Breast epithelium (tissue), 3 donors: ENCODE results near the gene FAM98C.

ENCODE experiments used
- POLR2A ChIP-seq: fragments of 450-650 bp; IDR thresholded peaks from one replicate; pipeline ENCODE4 v1.6.1; 2016; ENCODE audit warnings: antibody characterized with exemption, mild to moderate bottlenecking, moderate library complexity
- POLR2AphosphoS5 ChIP-seq, 3 donors: sonication (generic); formaldehyde crosslinking; IDR thresholded peaks; one replicate each; pipeline ENCODE4 v1.6.1; 2017; ENCODE audit warnings: antibody characterized with exemption in 3 of 3
- TF ChIP-seq, protein P1 (sequence below), 3 donors: fragments of 450-650 bp; IDR thresholded peaks; one replicate each; pipeline ENCODE4 v1.5.1; 2016 to 2017; ENCODE audit warnings: antibody characterized with exemption in 3 of 3, mild to moderate bottlenecking in 3 of 3, moderate library complexity in 3 of 3

DNA sequence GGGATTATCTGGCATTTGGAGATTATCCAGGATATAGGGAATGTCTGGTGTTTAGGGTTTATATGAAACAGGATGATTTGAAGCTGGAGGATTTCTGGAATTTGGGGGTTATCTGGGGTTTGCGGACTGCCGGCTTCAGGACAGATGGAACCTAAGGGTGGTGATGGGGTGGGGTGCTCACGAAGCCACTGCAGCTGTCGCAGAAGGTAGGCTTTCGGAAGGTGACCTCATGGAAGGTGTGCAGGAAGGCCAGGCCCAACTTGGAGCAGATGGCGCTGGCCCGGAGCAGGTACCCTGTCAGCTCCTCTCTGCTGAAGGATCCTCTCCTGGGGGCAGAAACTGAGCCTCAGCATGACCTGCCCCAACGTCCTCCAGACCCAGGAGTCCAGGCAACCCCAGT lies 9.6 kb downstream of the FAM98C start:
- TF ChIP-seq, protein P1, sequence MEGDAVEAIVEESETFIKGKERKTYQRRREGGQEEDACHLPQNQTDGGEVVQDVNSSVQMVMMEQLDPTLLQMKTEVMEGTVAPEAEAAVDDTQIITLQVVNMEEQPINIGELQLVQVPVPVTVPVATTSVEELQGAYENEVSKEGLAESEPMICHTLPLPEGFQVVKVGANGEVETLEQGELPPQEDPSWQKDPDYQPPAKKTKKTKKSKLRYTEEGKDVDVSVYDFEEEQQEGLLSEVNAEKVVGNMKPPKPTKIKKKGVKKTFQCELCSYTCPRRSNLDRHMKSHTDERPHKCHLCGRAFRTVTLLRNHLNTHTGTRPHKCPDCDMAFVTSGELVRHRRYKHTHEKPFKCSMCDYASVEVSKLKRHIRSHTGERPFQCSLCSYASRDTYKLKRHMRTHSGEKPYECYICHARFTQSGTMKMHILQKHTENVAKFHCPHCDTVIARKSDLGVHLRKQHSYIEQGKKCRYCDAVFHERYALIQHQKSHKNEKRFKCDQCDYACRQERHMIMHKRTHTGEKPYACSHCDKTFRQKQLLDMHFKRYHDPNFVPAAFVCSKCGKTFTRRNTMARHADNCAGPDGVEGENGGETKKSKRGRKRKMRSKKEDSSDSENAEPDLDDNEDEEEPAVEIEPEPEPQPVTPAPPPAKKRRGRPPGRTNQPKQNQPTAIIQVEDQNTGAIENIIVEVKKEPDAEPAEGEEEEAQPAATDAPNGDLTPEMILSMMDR (IDR thresholded peaks at IDR 0.05) = no peak
- no peak for TF ChIP-seq POLR2AphosphoS5 (IDR thresholded peaks at IDR 0.05)
- no peak for TF ChIP-seq POLR2A
